Stimulated activated CD8-positive, alpha-beta memory T cell treated with anti-CD3 and anti-CD28 coated beads, Interleukin-7, amount 100 ng/mL, for 24 hours (primary cell): ENCODE measurements around the gene INTS7.
"Not testable (repeated sequence)": the region's sequence is repeated elsewhere in the genome, so short reads cannot be mapped to it uniquely, and the experiment has no call there.

Experiments
- DNase-seq: peaks from one replicate; pipeline ENCODE4 v3.0.0-alpha.2; 2020; ENCODE audit warnings: low read depth

Gene INTS7

GRCh38 chr1:211978596-211978995, 56.8 kb downstream of the INTS7 start:
- DNase-seq, result no peak

- no peak for DNase-seq
These were observed 60.0 kb downstream of the INTS7 start for GRCh38 chr1:211975152-211975941.

- DNase-seq, result no peak
These were observed 61.8 kb downstream of the INTS7 start for GRCh38 chr1:211973541-211973940.

GRCh38 chr1:211968200-211968834, 67.0 kb downstream of the INTS7 start:
- DNase-seq, result no peak

GRCh38 chr1:211967704-211968103, 67.7 kb downstream of the INTS7 start:
- DNase-seq, result no peak

GRCh38 chr1:211965108-211965805, 70.1 kb downstream of the INTS7 start:
- no peak for DNase-seq

- no peak for DNase-seq
These were observed 75.7 kb downstream of the INTS7 start for GRCh38 chr1:211959680-211960079.

- no peak for DNase-seq
These were observed 76.1 kb downstream of the INTS7 start for GRCh38 chr1:211959221-211959620.

- not testable (repeated sequence) for DNase-seq
These were observed 81.3 kb downstream of the INTS7 start for GRCh38 chr1:211954028-211954427.

GRCh38 chr1:211953543-211953942, 81.8 kb downstream of the INTS7 start:
- DNase-seq, result not testable (repeated sequence)

- no peak for DNase-seq
These were observed 83.1 kb downstream of the INTS7 start for GRCh38 chr1:211952299-211952698.

- no peak for DNase-seq
These were observed 83.5 kb downstream of the INTS7 start for GRCh38 chr1:211951856-211952255.

GRCh38 chr1:211948377-211948776, 87.0 kb downstream of the INTS7 start:
- DNase-seq, result no peak

- no peak for DNase-seq
These were observed 87.7 kb downstream of the INTS7 start for GRCh38 chr1:211947396-211948295.

GRCh38 chr1:211944733-211945500, 90.4 kb downstream of the INTS7 start:
- no peak for DNase-seq

- DNase-seq, result no peak
These were observed 92.8 kb downstream of the INTS7 start for GRCh38 chr1:211942583-211942982.

GRCh38 chr1:211939876-211940468, 95.4 kb downstream of the INTS7 start:
- DNase-seq, result no peak

GRCh38 chr1:211938561-211938997, 96.8 kb downstream of the INTS7 start:
- DNase-seq, result no peak

GRCh38 chr1:211937422-211937821, 97.9 kb downstream of the INTS7 start:
- not testable (repeated sequence) for DNase-seq

- peak; percentile 26 for DNase-seq
These were observed 99.8 kb downstream of the INTS7 start for GRCh38 chr1:211935448-211935970.
